HepG2 (cell line): ENCODE measurements around the gene UCKL1. TPM values are rescaled to one million over a fixed set of nuclear protein-coding genes. Genes with fewer than 3 reads are reported as not detected.

Source experiments
- CBX1 ChIP-seq: IDR thresholded peaks from one replicate; pipeline ENCODE4 v1.6.1; 2016; ENCODE audit warnings: antibody characterized with exemption, low read depth
- FOXP4 ChIP-seq: sonication (generic); formaldehyde crosslinking; IDR thresholded peaks from 2 replicates; pipeline ENCODE4 v1.4.0; 2020; ENCODE audit warnings: missing genetic modification reagents
- HNF4A ChIP-seq: sonication (generic); formaldehyde crosslinking; IDR thresholded peaks from 2 replicates; pipeline ENCODE4 v1.4.0; 2020; ENCODE audit warnings: missing genetic modification reagents
- MTA1 ChIP-seq: sonication (generic); formaldehyde crosslinking; IDR thresholded peaks from 2 replicates; pipeline ENCODE4 v1.4.0; 2020; ENCODE audit warnings: missing genetic modification reagents, mild to moderate bottlenecking, borderline replicate concordance
- NR2F6 ChIP-seq, 2 experiments: IDR thresholded peaks; 2 replicates each; pipeline ENCODE4 v1.6.1; 2016; ENCODE audit warnings: antibody characterized with exemption in 1 of 2, mild to moderate bottlenecking in 1 of 2
- PCBP1 ChIP-seq: fragments of 200-400 bp; formaldehyde crosslinking; IDR thresholded peaks from 2 replicates; pipeline ENCODE4 v1.6.1; 2017; ENCODE audit warnings: mild to moderate bottlenecking, low read depth, low read length, borderline replicate concordance
- PTBP1 ChIP-seq: fragments of 200-400 bp; formaldehyde crosslinking; IDR thresholded peaks from 2 replicates; pipeline ENCODE4 v1.6.1; 2018; ENCODE audit warnings: low read length, low read depth; ENCODE audit not compliant: poor library complexity, severe bottlenecking
- RARA ChIP-seq: IDR thresholded peaks from 2 replicates; pipeline ENCODE4 v1.6.1; 2016; ENCODE audit warnings: missing genetic modification reagents, missing compliant biosample characterization
- RFXANK ChIP-seq: IDR thresholded peaks from 2 replicates; pipeline ENCODE4 v1.6.1; 2016
- SMAD3 ChIP-seq: sonication (generic); formaldehyde crosslinking; IDR thresholded peaks from 2 replicates; pipeline ENCODE4 v1.4.0; 2020; ENCODE audit warnings: missing genetic modification reagents
- SYNCRIP ChIP-seq: fragments of 200-400 bp; formaldehyde crosslinking; IDR thresholded peaks from 2 replicates; pipeline ENCODE4 v1.6.1; 2018; ENCODE audit warnings: mild to moderate bottlenecking, low read depth, low read length; ENCODE audit not compliant: insufficient read depth
- YY1 ChIP-seq: IDR thresholded peaks from 2 replicates; pipeline ENCODE4 v1.6.1; 2011; ENCODE audit warnings: low read length, low read depth, moderate library complexity, mild to moderate bottlenecking; ENCODE audit not compliant: insufficient read depth, insufficient replicate concordance
- ZBTB37 ChIP-seq: sonication (generic); formaldehyde crosslinking; IDR thresholded peaks from 2 replicates; pipeline ENCODE4 v1.4.0; 2020; ENCODE audit warnings: mild to moderate bottlenecking, missing genetic modification reagents
- ZBTB49 ChIP-seq: sonication (generic); formaldehyde crosslinking; IDR thresholded peaks from 2 replicates; pipeline ENCODE4 v1.4.0; 2020; ENCODE audit warnings: missing genetic modification reagents, borderline replicate concordance
- ZKSCAN5 ChIP-seq: sonication (generic); formaldehyde crosslinking; IDR thresholded peaks from 2 replicates; pipeline ENCODE4 v1.5.1; 2020; ENCODE audit warnings: mild to moderate bottlenecking, missing genetic modification reagents
- ZSCAN9 ChIP-seq: IDR thresholded peaks from 2 replicates; pipeline ENCODE4 v1.6.1; 2016; ENCODE audit warnings: borderline replicate concordance
- polyA plus RNA-seq, 8 experiments: library from polyadenylated mRNA; depleted of rRNA in 3 of 8; stranded (reverse) in 7 of 8; unstranded in 1 of 8; fragments of >200 nt; fragmentation: Illumina TruSeq in 4 of 8; extraction: Trizol in 4 of 8; gene quantifications; 2 replicates each; pipeline versions ENCODE4 v1.2.1 to v1.2.3, GENCODE V29; 2011 to 2016; ENCODE audit warnings: low read depth in 4 of 8, missing spikeins in 1 of 8, mixed read lengths in 1 of 8; ENCODE audit not compliant: insufficient read depth in 1 of 8
- total RNA-seq, 5 experiments: library from RNA; depleted of rRNA; stranded (reverse); fragments of >200 nt; fragmentation: Illumina TruSeq; extraction: Trizol; gene quantifications; 2 replicates each; pipeline ENCODE4 v1.2.3, GENCODE V29; 2016; ENCODE audit warnings: low read depth in 1 of 5
- TF ChIP-seq, protein P1 (sequence below): sonication (generic); formaldehyde crosslinking; IDR thresholded peaks from 2 replicates; pipeline ENCODE4 v1.4.0; 2020; ENCODE audit warnings: low read depth, missing genetic modification reagents
- TF ChIP-seq, protein P2 (sequence below): sonication (generic); formaldehyde crosslinking; IDR thresholded peaks from 2 replicates; pipeline ENCODE4 v1.5.0; 2020; ENCODE audit warnings: missing genetic modification reagents

Gene UCKL1
- total and polyA plus RNA-seq, 2 of the 13 experiments (the other 11 are each of a cell fraction or from before 2014, with no cell fraction given): 50.2 to 126 TPM

DNA sequence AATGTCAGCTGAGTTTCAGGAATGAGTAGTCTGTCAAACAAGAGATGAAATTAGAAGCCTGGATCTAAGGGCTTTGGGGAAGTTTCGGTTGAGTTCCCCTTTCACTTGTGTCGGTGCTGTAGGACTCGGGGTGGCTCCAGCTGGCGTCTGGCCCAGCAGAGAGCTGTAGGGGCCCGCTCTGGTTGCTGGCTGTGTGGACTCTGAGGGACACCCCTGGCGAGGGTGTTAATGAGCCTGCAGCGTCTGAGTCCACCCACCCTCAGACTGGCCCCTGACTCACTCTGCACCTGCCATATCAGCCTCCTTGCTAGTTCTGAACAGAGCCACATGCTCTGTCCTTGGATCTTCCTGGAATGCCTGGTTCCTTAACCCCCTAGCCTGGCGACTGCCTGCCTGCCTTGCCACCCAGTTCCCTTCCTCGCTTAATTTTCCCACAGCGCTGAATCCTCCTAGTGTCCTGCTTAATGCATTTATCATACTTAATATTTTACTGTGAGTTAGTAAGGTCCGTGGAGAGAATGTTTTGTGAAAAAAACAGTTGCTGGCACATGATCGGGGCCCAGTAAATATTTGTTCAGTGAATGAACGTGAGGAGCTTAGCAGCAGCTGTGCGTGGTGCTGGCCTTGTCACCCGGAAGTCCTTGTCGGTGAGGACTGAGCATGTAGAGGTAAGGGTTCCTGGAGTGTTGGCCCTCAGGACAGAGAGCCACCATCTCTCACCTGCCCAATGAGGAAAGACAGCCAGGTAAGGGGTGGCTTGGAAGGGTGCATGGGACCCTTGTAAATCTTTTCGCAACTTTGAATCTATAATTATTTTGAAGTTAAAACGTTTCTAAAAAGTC, 59.7 kb downstream of the UCKL1 start (continued):
- TF ChIP-seq PCBP1: no peak
- peak; percentile 91 for TF ChIP-seq FOXP4 (CRISPR knock-in tag)
- no peak for TF ChIP-seq PTBP1
- TF ChIP-seq ZBTB37: no peak
- no peak for TF ChIP-seq SYNCRIP
- TF ChIP-seq, protein P1, sequence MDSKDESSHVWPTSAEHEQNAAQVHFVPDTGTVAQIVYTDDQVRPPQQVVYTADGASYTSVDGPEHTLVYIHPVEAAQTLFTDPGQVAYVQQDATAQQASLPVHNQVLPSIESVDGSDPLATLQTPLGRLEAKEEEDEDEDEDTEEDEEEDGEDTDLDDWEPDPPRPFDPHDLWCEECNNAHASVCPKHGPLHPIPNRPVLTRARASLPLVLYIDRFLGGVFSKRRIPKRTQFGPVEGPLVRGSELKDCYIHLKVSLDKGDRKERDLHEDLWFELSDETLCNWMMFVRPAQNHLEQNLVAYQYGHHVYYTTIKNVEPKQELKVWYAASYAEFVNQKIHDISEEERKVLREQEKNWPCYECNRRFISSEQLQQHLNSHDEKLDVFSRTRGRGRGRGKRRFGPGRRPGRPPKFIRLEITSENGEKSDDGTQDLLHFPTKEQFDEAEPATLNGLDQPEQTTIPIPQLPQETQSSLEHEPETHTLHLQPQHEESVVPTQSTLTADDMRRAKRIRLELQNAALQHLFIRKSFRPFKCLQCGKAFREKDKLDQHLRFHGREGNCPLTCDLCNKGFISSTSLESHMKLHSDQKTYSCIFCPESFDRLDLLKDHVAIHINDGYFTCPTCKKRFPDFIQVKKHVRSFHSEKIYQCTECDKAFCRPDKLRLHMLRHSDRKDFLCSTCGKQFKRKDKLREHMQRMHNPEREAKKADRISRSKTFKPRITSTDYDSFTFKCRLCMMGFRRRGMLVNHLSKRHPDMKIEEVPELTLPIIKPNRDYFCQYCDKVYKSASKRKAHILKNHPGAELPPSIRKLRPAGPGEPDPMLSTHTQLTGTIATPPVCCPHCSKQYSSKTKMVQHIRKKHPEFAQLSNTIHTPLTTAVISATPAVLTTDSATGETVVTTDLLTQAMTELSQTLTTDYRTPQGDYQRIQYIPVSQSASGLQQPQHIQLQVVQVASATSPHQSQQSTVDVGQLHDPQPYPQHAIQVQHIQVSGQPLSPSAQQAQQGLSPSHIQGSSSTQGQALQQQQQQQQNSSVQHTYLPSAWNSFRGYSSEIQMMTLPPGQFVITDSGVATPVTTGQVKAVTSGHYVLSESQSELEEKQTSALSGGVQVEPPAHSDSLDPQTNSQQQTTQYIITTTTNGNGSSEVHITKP (CRISPR knock-in tag): 0 out of 2 replicates have a peak, but pooled peaks have one; percentile 35
- TF ChIP-seq YY1: no peak
- TF ChIP-seq RARA (CRISPR knock-in tag): peak; percentile 76
- TF ChIP-seq RFXANK (CRISPR knock-in tag): 0 out of 2 replicates have a peak, but pooled peaks have one; percentile 44
- peak; percentile 40; the same call in 1 of the 2 replicates for TF ChIP-seq ZBTB49
- no peak for TF ChIP-seq ZKSCAN5 (CRISPR knock-in tag)
- peak; percentile 80 for TF ChIP-seq NR2F6 (IDR thresholded peaks at IDR 0.05)
- peak; percentile 85 for TF ChIP-seq NR2F6 (CRISPR knock-in tag; IDR thresholded peaks at IDR 0.05)
- TF ChIP-seq SMAD3 (CRISPR knock-in tag): 0 out of 2 replicates have a peak, but pooled peaks have one; percentile 47
- TF ChIP-seq MTA1: peak; percentile 80; the same call in 1 of the 2 replicates
- TF ChIP-seq HNF4A (CRISPR knock-in tag): no peak
- peak; percentile 19 for TF ChIP-seq CBX1
- TF ChIP-seq ZSCAN9 (CRISPR knock-in tag): peak; percentile 69; the same call in 1 of the 2 replicates
- TF ChIP-seq, protein P2, sequence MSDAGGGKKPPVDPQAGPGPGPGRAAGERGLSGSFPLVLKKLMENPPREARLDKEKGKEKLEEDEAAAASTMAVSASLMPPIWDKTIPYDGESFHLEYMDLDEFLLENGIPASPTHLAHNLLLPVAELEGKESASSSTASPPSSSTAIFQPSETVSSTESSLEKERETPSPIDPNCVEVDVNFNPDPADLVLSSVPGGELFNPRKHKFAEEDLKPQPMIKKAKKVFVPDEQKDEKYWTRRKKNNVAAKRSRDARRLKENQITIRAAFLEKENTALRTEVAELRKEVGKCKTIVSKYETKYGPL (CRISPR knock-in tag): no peak
